ENCODE results near the gene COLGALT1. TPM values are rescaled to one million over a fixed set of nuclear protein-coding genes. Genes with fewer than 3 reads are reported as not detected.
"Not testable (repeated sequence)": the region's sequence is repeated elsewhere in the genome, so short reads cannot be mapped to it uniquely, and the experiment has no call there.

Gene COLGALT1
- polyA plus RNA-seq: 11.5 TPM

- H3K4me3 Mint-ChIP-seq: peak within 1 kb of the TSS; percentile 54 to 95 (median 90)
- H3K27me3 Mint-ChIP-seq: no peaks in the 10 kb centered on the region
- H3K4me1 Mint-ChIP-seq: peaks cover 4 to 16% (median 6%) of the 10 kb centered on the region in 3 donors
- H3K36me3 Mint-ChIP-seq: peaks cover 9% of the 10 kb centered on the region
- H3K9me3 Mint-ChIP-seq: no peaks in the 10 kb centered on the region
- peak within 1 kb of the TSS; percentile 76 to 93 (median 81) for H3K27ac Mint-ChIP-seq
These were observed at the start of gene COLGALT1 for GRCh38 chr19:17555480-17555928. Gene COLGALT1 (plus strand): TSS chr19:17555649. CDS start chr19:17555714, 65 bp downstream.

- Mint-ChIP-seq H3K4me3 (no peak overlapping the region), H3K4me1 (peaks cover 8 to 16% (median 10%) of the 10 kb centered on the region in 3 donors), H3K36me3 (no peaks in the 10 kb centered on the region), H3K27ac (no peak overlapping the region), H3K27me3 (no peaks in the 10 kb centered on the region), H3K9me3 (no peaks in the 10 kb centered on the region)
These were observed 48.7 kb upstream of the COLGALT1 start for GRCh38 chr19:17506745-17507144.

GRCh38 chr19:17508558-17508933 lies 46.9 kb upstream of the COLGALT1 start:
- H3K4me3 Mint-ChIP-seq: peak overlapping the region in 2 of 4 donors; percentile 58 to 83
- not testable (repeated sequence) for H3K27me3 Mint-ChIP-seq, H3K9me3 Mint-ChIP-seq, H3K27ac Mint-ChIP-seq, H3K36me3 Mint-ChIP-seq
- peaks cover 15 to 23% (median 16%) of the 10 kb centered on the region in 3 donors for H3K4me1 Mint-ChIP-seq

- Mint-ChIP-seq H3K27me3 (no peaks in the 10 kb centered on the region), H3K27ac (peak overlapping the region in 2 of 3 donors; percentile 96 to 100), H3K4me1 (peaks cover 19 to 24% (median 23%) of the 10 kb centered on the region in 3 donors), H3K4me3 (peak overlapping the region; percentile 86 to 100 (median 99)), H3K36me3 (no peaks in the 10 kb centered on the region), H3K9me3 (no peaks in the 10 kb centered on the region)
These were observed 45.0 kb upstream of the COLGALT1 start for GRCh38 chr19:17510220-17510993.

GRCh38 chr19:17511724-17512573 lies 43.5 kb upstream of the COLGALT1 start:
- Mint-ChIP-seq H3K27me3 (no peaks in the 10 kb centered on the region), H3K36me3 (no peaks in the 10 kb centered on the region), H3K9me3 (no peaks in the 10 kb centered on the region), H3K4me3 (peak overlapping the region; percentile 86 to 100 (median 99)), H3K27ac (peak overlapping the region; percentile 96 to 100 (median 96)), H3K4me1 (peaks cover 19 to 24% (median 23%) of the 10 kb centered on the region in 3 donors)

- peak overlapping the region; percentile 86 to 100 (median 99) for H3K4me3 Mint-ChIP-seq
- H3K4me1 Mint-ChIP-seq: peaks cover 19 to 24% (median 22%) of the 10 kb centered on the region in 3 donors
- H3K27me3 Mint-ChIP-seq: no peaks in the 10 kb centered on the region
- H3K36me3 Mint-ChIP-seq: peaks cover 4% of the 10 kb centered on the region
- peak overlapping the region; percentile 89 to 100 (median 96) for H3K27ac Mint-ChIP-seq
- H3K9me3 Mint-ChIP-seq: no peaks in the 10 kb centered on the region
These were observed 42.9 kb upstream of the COLGALT1 start for GRCh38 chr19:17512574-17512939.

- Mint-ChIP-seq H3K27me3 (no peaks in the 10 kb centered on the region), H3K4me3 (peak overlapping the region in 2 of 4 donors; percentile 23 to 86), H3K27ac (peak overlapping the region in 1 of 3 donors; percentile 78), H3K4me1 (peaks cover 14 to 23% (median 19%) of the 10 kb centered on the region in 3 donors), H3K9me3 (no peaks in the 10 kb centered on the region), H3K36me3 (peaks cover 4% of the 10 kb centered on the region)
These were observed 39.9 kb upstream of the COLGALT1 start for GRCh38 chr19:17515408-17516149.

GRCh38 chr19:17517898-17518297 lies 37.6 kb upstream of the COLGALT1 start:
- H3K27me3 Mint-ChIP-seq: no peaks in the 10 kb centered on the region
- no peak overlapping the region for H3K4me3 Mint-ChIP-seq
- H3K27ac Mint-ChIP-seq: no peak overlapping the region
- H3K36me3 Mint-ChIP-seq: peaks cover 4% of the 10 kb centered on the region
- no peaks in the 10 kb centered on the region for H3K9me3 Mint-ChIP-seq
- H3K4me1 Mint-ChIP-seq: peaks cover 7 to 20% (median 12%) of the 10 kb centered on the region in 3 donors

- H3K27ac Mint-ChIP-seq, H3K9me3 Mint-ChIP-seq, H3K4me3 Mint-ChIP-seq, H3K36me3 Mint-ChIP-seq, H3K27me3 Mint-ChIP-seq: not testable (repeated sequence)
- H3K4me1 Mint-ChIP-seq: peaks cover 12 to 27% (median 18%) of the 10 kb centered on the region in 3 donors
These were observed 36.8 kb upstream of the COLGALT1 start for GRCh38 chr19:17518654-17519053.

- Mint-ChIP-seq H3K9me3 (no peaks in the 10 kb centered on the region), H3K36me3 (peaks cover 4% of the 10 kb centered on the region), H3K4me3 (peak overlapping the region in 3 of 4 donors; percentile 17 to 78 (median 30)), H3K27me3 (no peaks in the 10 kb centered on the region), H3K27ac (peak overlapping the region in 2 of 3 donors; percentile 48 to 67), H3K4me1 (peaks cover 13 to 28% (median 28%) of the 10 kb centered on the region in 3 donors)
These were observed 35.5 kb upstream of the COLGALT1 start for GRCh38 chr19:17519967-17520366.

GRCh38 chr19:17520865-17521264 lies 34.6 kb upstream of the COLGALT1 start:
- Mint-ChIP-seq H3K4me1 (peaks cover 19 to 32% (median 30%) of the 10 kb centered on the region in 3 donors), H3K4me3 (no peak overlapping the region), H3K27ac (no peak overlapping the region), H3K36me3 (peaks cover 4% of the 10 kb centered on the region), H3K27me3 (no peaks in the 10 kb centered on the region), H3K9me3 (no peaks in the 10 kb centered on the region)

- no peaks in the 10 kb centered on the region for H3K27me3 Mint-ChIP-seq
- H3K9me3 Mint-ChIP-seq: no peaks in the 10 kb centered on the region
- H3K36me3 Mint-ChIP-seq: no peaks in the 10 kb centered on the region
- peak overlapping the region; percentile 90 to 97 (median 95) for H3K27ac Mint-ChIP-seq
- H3K4me3 Mint-ChIP-seq: peak overlapping the region; percentile 73 to 91 (median 88)
- H3K4me1 Mint-ChIP-seq: peaks cover 22 to 38% (median 36%) of the 10 kb centered on the region in 3 donors
These were observed 32.2 kb upstream of the COLGALT1 start for GRCh38 chr19:17522988-17523872.

GRCh38 chr19:17524651-17525050 lies 30.8 kb upstream of the COLGALT1 start:
- Mint-ChIP-seq H3K9me3 (no peaks in the 10 kb centered on the region), H3K27ac (peak overlapping the region; percentile 90 to 97 (median 95)), H3K4me3 (peak overlapping the region in 3 of 4 donors; percentile 23 to 97 (median 88)), H3K27me3 (no peaks in the 10 kb centered on the region), H3K4me1 (peaks cover 29 to 48% (median 48%) of the 10 kb centered on the region in 3 donors), H3K36me3 (peaks cover 6% of the 10 kb centered on the region)
